Astrocyte of the cerebellum (primary cell): ENCODE results near the gene MTHFD1L.

ENCODE experiments used
- DNase-seq: peaks from one replicate; pipeline ENCODE4 v3.0.0-alpha.2; 2011; ENCODE audit warnings: low read depth
- H3K4me3 ChIP-seq: 2 replicates; pipeline ENCODE4 v1.5.1; 2011; ENCODE audit warnings: mild to moderate bottlenecking, low read depth, low read length, moderate library complexity
- CTCF ChIP-seq: IDR thresholded peaks from 2 replicates; pipeline ENCODE4 v1.5.1; 2012; ENCODE audit warnings: low read length, low read depth, moderate library complexity, mild to moderate bottlenecking; ENCODE audit errors: missing control alignments
- in situ Hi-C: cut with HindIII; loops from 2 replicates; pipeline ENCODE4 v1.10.0; 2017; ENCODE audit warnings: low sequenced_read_pairs

The MTHFD1L gene

GRCh38 chr6:150978624-150979023 lies 113.1 kb downstream of the MTHFD1L start:
- in situ Hi-C loops: no loop called here
- H3K4me3 ChIP-seq: no peak overlapping the region
- TF ChIP-seq CTCF: no peak
- no peak for DNase-seq

GRCh38 chr6:150979826-150980350 lies 114.4 kb downstream of the MTHFD1L start:
- TF ChIP-seq CTCF: no peak
- in situ Hi-C loops: no loop called here
- no peak overlapping the region for H3K4me3 ChIP-seq
- DNase-seq: no peak

GRCh38 chr6:150981095-150981494 lies 115.6 kb downstream of the MTHFD1L start:
- TF ChIP-seq CTCF: no peak
- in situ Hi-C loops: no loop called here
- no peak for DNase-seq
- no peak overlapping the region for H3K4me3 ChIP-seq

- DNase-seq: no peak
- H3K4me3 ChIP-seq: no peak overlapping the region
- TF ChIP-seq CTCF: no peak
- in situ Hi-C loops: no loop called here
Measured at GRCh38 chr6:150981669-150982068, 116.2 kb downstream of the MTHFD1L start.

- no peak overlapping the region for H3K4me3 ChIP-seq
- DNase-seq: no peak
- in situ Hi-C loops: no loop called here
- no peak for TF ChIP-seq CTCF
Measured at GRCh38 chr6:150987371-150987828, 121.9 kb downstream of the MTHFD1L start.

- in situ Hi-C loops: no loop called here
- DNase-seq: no peak
- TF ChIP-seq CTCF: no peak
- no peak overlapping the region for H3K4me3 ChIP-seq
Measured at GRCh38 chr6:150987855-150988464, 122.5 kb downstream of the MTHFD1L start.

- no peak for DNase-seq
- TF ChIP-seq CTCF: no peak
- in situ Hi-C loops: no loop called here
- H3K4me3 ChIP-seq: no peak overlapping the region
Measured at GRCh38 chr6:150991487-150991886, 126.0 kb downstream of the MTHFD1L start.
